ENCODE measurements around the gene ASGR1. TPM values are rescaled to one million over a fixed set of nuclear protein-coding genes. Genes with fewer than 3 reads are reported as not detected.

Gene ASGR1
- total RNA-seq, 4 donors from 2014 or later: 0.21 to 1.5 (median 0.59) TPM; not detected in 1

GRCh38 chr17:7218758-7219157 lies 39.6 kb upstream of the ASGR1 start:
- peaks cover 0 to 78% (median 43%) of the 10 kb centered on the region in 4 donors for H3K4me1 ChIP-seq
- peak overlapping the region; percentile 81 to 98 (median 96) for H3K27ac ChIP-seq
- no peaks in the 10 kb centered on the region for H3K27me3 ChIP-seq
- WGBS, 2 donors: 67 to 74% methylated on average over 6 of the region's 6 CpGs
- no peaks in the 10 kb centered on the region for H3K9me3 ChIP-seq
- DNase-seq (ENCODE audit: low spot score in 2 of 2): no peak
- TF ChIP-seq CTCF (IDR thresholded peaks at IDR 0.05): no peak
- no peak for TF ChIP-seq EP300 (IDR thresholded peaks at IDR 0.05)
- TF ChIP-seq POLR2A (IDR thresholded peaks at IDR 0.05): no peak
- peaks cover 3 to 22% (median 3%) of the 10 kb centered on the region in 3 donors for H3K36me3 ChIP-seq
- no peak overlapping the region for H3K4me3 ChIP-seq

GRCh38 chr17:7218166-7218565 lies 39.0 kb upstream of the ASGR1 start:
- Histone ChIP-seq H3K4me3 (peak overlapping the region in 2 of 4 donors; percentile 33 to 56), H3K9me3 (no peaks in the 10 kb centered on the region), H3K36me3 (peaks cover 3 to 16% (median 3%) of the 10 kb centered on the region in 3 donors), H3K4me1 (peaks cover 0 to 81% (median 44%) of the 10 kb centered on the region in 4 donors), H3K27ac (peak overlapping the region; percentile 62 to 98 (median 82)), H3K27me3 (no peaks in the 10 kb centered on the region)
- 53 to 56% methylated on average over 3 to 5 of the region's 6 CpGs for WGBS, 2 donors
- no peak for TF ChIP-seq POLR2A (IDR thresholded peaks at IDR 0.05)
- no peak for TF ChIP-seq CTCF (IDR thresholded peaks at IDR 0.05)
- no peak for TF ChIP-seq EP300 (IDR thresholded peaks at IDR 0.05)
- DNase-seq (ENCODE audit: low spot score in 2 of 2): no peak

GRCh38 chr17:7217113-7217987 lies 38.2 kb upstream of the ASGR1 start:
- 1 to 3% methylated on average over 25 to 31 of the region's 32 CpGs for WGBS, 2 donors
- Histone ChIP-seq H3K9me3 (no peaks in the 10 kb centered on the region), H3K4me3 (peak overlapping the region; percentile 19 to 56 (median 31)), H3K4me1 (peaks cover 0 to 80% (median 44%) of the 10 kb centered on the region in 4 donors), H3K36me3 (peaks cover 0 to 8% (median 3%) of the 10 kb centered on the region in 3 donors), H3K27ac (peak overlapping the region; percentile 62 to 98 (median 82)), H3K27me3 (peaks cover 0 to 5% of the 10 kb centered on the region in 2 donors)
- no peak for TF ChIP-seq POLR2A (IDR thresholded peaks at IDR 0.05)
- TF ChIP-seq EP300 (IDR thresholded peaks at IDR 0.05): no peak
- TF ChIP-seq CTCF (IDR thresholded peaks at IDR 0.05): no peak
- DNase-seq (ENCODE audit: low spot score in 2 of 2): peak in 1 of 2 donors; percentile 53

GRCh38 chr17:7216242-7217112 lies 37.3 kb upstream of the ASGR1 start:
- peaks cover 0 to 11% of the 10 kb centered on the region in 2 donors for H3K27me3 ChIP-seq
- H3K4me1 ChIP-seq: peaks cover 0 to 78% (median 42%) of the 10 kb centered on the region in 4 donors
- no peak for DNase-seq (ENCODE audit: low spot score in 2 of 2)
- TF ChIP-seq CTCF (IDR thresholded peaks at IDR 0.05) (no peak), EP300 (IDR thresholded peaks at IDR 0.05) (no peak), POLR2A (IDR thresholded peaks at IDR 0.05) (no peak)
- H3K27ac ChIP-seq: peak overlapping the region in 3 of 4 donors; percentile 66 to 98 (median 97)
- 6 to 25% methylated on average over 7 of the region's 7 CpGs for WGBS, 2 donors
- H3K4me3 ChIP-seq: peak overlapping the region in 3 of 4 donors; percentile 29 to 56 (median 33)
- no peaks in the 10 kb centered on the region for H3K36me3 ChIP-seq
- no peaks in the 10 kb centered on the region for H3K9me3 ChIP-seq
